CD4-positive, alpha-beta T cell (primary cell): Measurements from ENCODE around the gene DNMT3A. TPM values are rescaled to one million over a fixed set of nuclear protein-coding genes. Genes with fewer than 3 reads are reported as not detected.

ENCODE experiments used
- ATAC-seq: fragments of 200-7000 bp; cut with Tn5 transposase; one replicate; pipeline ENCODE4 v1.10.0; 2022; ENCODE audit warnings: mild to moderate bottlenecking; ENCODE audit not compliant: poor library complexity
- CTCF ChIA-PET: fragments of 350-600 bp; sonication (Branson Sonifier 250); formaldehyde crosslinking; loops from one replicate; lab custom pipeline; 2021; ENCODE audit warnings: antibody characterized with exemption, inconsistent platforms; lab: Charles Lee
- POLR2A ChIA-PET: fragments of 350-600 bp; sonication (Branson Sonifier 250); formaldehyde crosslinking; loops from one replicate; lab custom pipeline; 2021; ENCODE audit warnings: antibody characterized with exemption, inconsistent platforms; lab: Charles Lee
- DNase-seq, 14 experiments: peaks; one replicate each; pipeline ENCODE4 v3.0.0-alpha.2; 2013 to 2020; ENCODE audit warnings: mixed read lengths in 2 of 14
- H3K27ac ChIP-seq, 2 donors: one replicate each; pipeline versions ENCODE4 v1.5.1 to v1.7.0; 2013; ENCODE audit warnings: low read length in 2 of 2, low read depth in 1 of 2, mild to moderate bottlenecking in 1 of 2
- H3K27me3 ChIP-seq, 2 experiments: 1 replicate in 1 of 2; 2 replicates in 1 of 2; pipeline versions ENCODE4 v1.6.1 to v1.7.0; 2013; ENCODE audit warnings: low read length in 2 of 2, control low read depth in 1 of 2, mild to moderate bottlenecking in 1 of 2, moderate library complexity in 1 of 2; ENCODE audit not compliant: insufficient read depth in 2 of 2, control insufficient read depth in 1 of 2
- H3K36me3 ChIP-seq: one replicate; pipeline ENCODE4 v1.6.1; 2013; ENCODE audit warnings: low read length, control low read depth; ENCODE audit not compliant: insufficient read depth
- H3K4me1 ChIP-seq: one replicate; pipeline ENCODE4 v1.6.1; 2013; ENCODE audit warnings: low read length, control low read depth; ENCODE audit not compliant: insufficient read depth
- H3K4me3 ChIP-seq: one replicate; pipeline ENCODE4 v1.5.1; 2013; ENCODE audit warnings: mild to moderate bottlenecking, low read length, moderate library complexity
- H3K9me3 ChIP-seq, 2 experiments: 1 replicate in 1 of 2; 2 replicates in 1 of 2; pipeline versions ENCODE4 v1.6.1 to v1.7.0; 2013; ENCODE audit warnings: low read length in 2 of 2, mild to moderate bottlenecking in 2 of 2, control low read depth in 1 of 2, moderate library complexity in 1 of 2; ENCODE audit not compliant: control insufficient read depth in 1 of 2, insufficient read depth in 1 of 2
- H3K27ac Mint-ChIP-seq: one replicate; pipeline ENCODE4 v1.8.0; 2020; ENCODE audit warnings: mixed read lengths
- H3K27me3 Mint-ChIP-seq: one replicate; pipeline ENCODE4 v1.8.0; 2021; ENCODE audit warnings: mixed read lengths
- H3K36me3 Mint-ChIP-seq: one replicate; pipeline ENCODE4 v1.8.0; 2021; ENCODE audit warnings: low read depth, mixed read lengths
- H3K4me1 Mint-ChIP-seq: one replicate; pipeline ENCODE4 v1.8.0; 2021; ENCODE audit warnings: low read depth, mixed read lengths
- H3K4me3 Mint-ChIP-seq: one replicate; pipeline ENCODE4 v1.8.0; 2020; ENCODE audit warnings: mild to moderate bottlenecking, mixed read lengths
- H3K9me3 Mint-ChIP-seq: one replicate; pipeline ENCODE4 v1.8.0; 2020; ENCODE audit warnings: mixed read lengths
- CTCF ChIP-seq: fragments of 200-600 bp; IDR thresholded peaks from one replicate; pipeline ENCODE4 v1.8.0; 2022; ENCODE audit warnings: antibody characterized with exemption, mild to moderate bottlenecking
- intact Hi-C, 2 experiments: fragments of 100-400 bp; cut with DNase I in 1 of 2; cut with micrococcal nuclease in 1 of 2; formaldehyde crosslinking; loops; one replicate each; pipeline versions ENCODE4 v1.15.1 to v1.9.0; 2023 to 2025; cut with DNase I, micrococcal nuclease
- total RNA-seq, 174 experiments: library from RNA in 2 of 174; stranded (reverse) in 2 of 174; gene quantifications; one replicate each; pipeline ENCODE4 v1.2.3 and lab custom pipeline; 2021 to 2026

The DNMT3A gene
- total RNA-seq, 2 experiments from 2014 or later, result 57.1 to 62.1 TPM

GRCh38 chr2:25280051-25280687 is 61.6 kb downstream of the DNMT3A start:
- no peak overlapping the region for H3K4me3 ChIP-seq
- POLR2A ChIA-PET, result interaction anchor here (1.1 to 5.9 kb wide), 2 partner anchors 15 to 54 kb away, joined by 3 to 88 read pairs; no protein-coding TSS in a partner anchor
- no peak overlapping the region for H3K27ac ChIP-seq
- CTCF ChIA-PET, result no interaction called here
- Mint-ChIP-seq H3K27me3 (no peaks in the 10 kb centered on the region), H3K4me1 (peaks cover 71% of the 10 kb centered on the region), H3K9me3 (no peaks in the 10 kb centered on the region), H3K27ac (peak overlapping the region; percentile 97), H3K36me3 (peaks cover 41% of the 10 kb centered on the region), H3K4me3 (peak overlapping the region; percentile 54)
- intact Hi-C loops, result no loop called here
- no peaks in the 10 kb centered on the region for H3K27me3 ChIP-seq
- no peak for DNase-seq
- H3K4me1 ChIP-seq, result peaks cover 85% of the 10 kb centered on the region
- no peak for ATAC-seq
- no peak for TF ChIP-seq CTCF
- peaks cover 27% of the 10 kb centered on the region for H3K36me3 ChIP-seq
- H3K9me3 ChIP-seq, result no peaks in the 10 kb centered on the region

GRCh38 chr2:25279091-25279651 is 62.6 kb downstream of the DNMT3A start:
- H3K4me3 ChIP-seq, result no peak overlapping the region
- CTCF ChIA-PET, result interaction anchor here (1.0 to 1.7 kb wide), 2 partner anchors 14 to 64 kb away, joined by 3 read pairs; no protein-coding TSS in a partner anchor
- Mint-ChIP-seq H3K27me3 (no peaks in the 10 kb centered on the region), H3K27ac (peak overlapping the region; percentile 97), H3K4me3 (peak overlapping the region; percentile 74), H3K9me3 (no peaks in the 10 kb centered on the region), H3K4me1 (peaks cover 70% of the 10 kb centered on the region), H3K36me3 (peaks cover 38% of the 10 kb centered on the region)
- peaks cover 85% of the 10 kb centered on the region for H3K4me1 ChIP-seq
- peaks cover 31% of the 10 kb centered on the region for H3K36me3 ChIP-seq
- no peak for TF ChIP-seq CTCF
- H3K9me3 ChIP-seq, result no peaks in the 10 kb centered on the region
- no peaks in the 10 kb centered on the region for H3K27me3 ChIP-seq
- DNase-seq (peak in 4 of 14 experiments; percentile 36 to 69 (median 54)), ATAC-seq (no peak)
- POLR2A ChIA-PET, result interaction anchor here (0.6 to 5.9 kb wide), 5 partner anchors 11 to 231 kb away, joined by 3 to 88 read pairs (median 14); no protein-coding TSS in a partner anchor
- intact Hi-C loops, result loop anchor here (2.0 to 10.0 kb wide), 3 partner anchors 16 to 56 kb away; no protein-coding TSS in a partner anchor
- H3K27ac ChIP-seq, result peak overlapping the region; percentile 9 to 23

- POLR2A ChIA-PET, result interaction anchor here (0.7 to 5.9 kb wide), 23 partner anchors 9 to 100 kb away, joined by 3 to 88 read pairs (median 5); partner anchors contain the start of gene DNMT3A
- intact Hi-C loops, result loop anchor here (2.0 to 10.0 kb wide), 3 partner anchors 35 to 62 kb away; no protein-coding TSS in a partner anchor
Observed at GRCh38 chr2:25276569-25277465, 64.9 kb downstream of the DNMT3A start.

More at GRCh38 chr2:25276569-25277465, 64.9 kb downstream of the DNMT3A start:
- ATAC-seq, result peak; percentile 25
- TF ChIP-seq CTCF, result peak; percentile 86
- H3K36me3 Mint-ChIP-seq, result peaks cover 47% of the 10 kb centered on the region
- no peaks in the 10 kb centered on the region for H3K27me3 Mint-ChIP-seq
- H3K27ac ChIP-seq, result peak overlapping the region; percentile 88 to 95
- H3K9me3 ChIP-seq, result no peaks in the 10 kb centered on the region
- no peaks in the 10 kb centered on the region for H3K9me3 Mint-ChIP-seq
- peaks cover 24% of the 10 kb centered on the region for H3K36me3 ChIP-seq
- DNase-seq, result peak; percentile 56 to 87 (median 68)
- peak overlapping the region; percentile 97 for H3K27ac Mint-ChIP-seq
- CTCF ChIA-PET, result interaction anchor here (0.6 to 2.4 kb wide), 11 partner anchors 9 to 113 kb away, joined by 3 to 11 read pairs (median 3); no protein-coding TSS in a partner anchor
- H3K27me3 ChIP-seq, result no peaks in the 10 kb centered on the region
- H3K4me3 Mint-ChIP-seq, result peak overlapping the region; percentile 73
- peak overlapping the region; percentile 50 for H3K4me3 ChIP-seq
- H3K4me1 Mint-ChIP-seq, result peaks cover 72% of the 10 kb centered on the region
- peaks cover 90% of the 10 kb centered on the region for H3K4me1 ChIP-seq
